ENCODE results near the gene TAS2R9. TPM values are rescaled to one million over a fixed set of nuclear protein-coding genes. Genes with fewer than 3 reads are reported as not detected.

TAS2R9 gene
- total and polyA plus RNA-seq, 2 donors (not counting 3 experiments of a cell fraction or from before 2014, with no cell fraction given): not detected

DNA sequence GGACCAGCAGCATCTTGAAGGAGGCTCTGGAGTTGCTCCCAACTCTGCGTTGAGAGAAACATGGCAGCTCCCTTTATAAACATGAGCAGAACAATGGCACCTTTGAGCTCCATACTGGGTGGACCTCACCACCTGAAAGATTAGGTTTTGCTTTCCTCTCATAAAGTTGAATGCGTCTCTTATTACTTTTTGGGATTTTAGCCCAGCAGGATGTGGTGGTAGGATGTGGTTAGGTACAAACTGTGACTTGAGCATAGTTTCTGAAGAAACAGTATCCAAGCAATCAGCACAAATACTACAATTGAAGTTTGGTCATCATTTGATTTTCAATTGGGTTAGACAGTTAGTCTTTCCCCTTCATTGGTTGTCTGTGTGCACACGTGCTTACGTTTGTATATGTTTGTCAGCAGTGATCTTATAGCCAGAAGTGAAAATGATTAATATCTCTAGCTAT is 39.5 kb upstream of the TAS2R9 start, which contains the start of gene PRR4:
Gene PRR4, minus strand, starts transcription at position 51 of the 454 bp plus-strand sequence. Its CDS starts 38 bp downstream, at position 13.
- dilution Hi-C loops (cut with MboI; ENCODE audit: extremely low pct_ligation_motif_present, low sequenced_read_pairs): no loop called here
- Histone ChIP-seq H3K4me3 (replicated peaks in 1 of 3; ENCODE audit: insufficient read depth in 1 of 3, low read depth in 1 of 3, low read length in 3 of 3) (no peak within 1 kb of the TSS), H3K4me2 (ENCODE audit: insufficient read depth, low read length) (no peak within 1 kb of the TSS), H3K79me2 (ENCODE audit: control insufficient read depth, insufficient read depth, low read length) (no peaks in the 10 kb centered on the region), H3K27me3 (ENCODE audit: control insufficient read depth in 2 of 2, insufficient read depth in 2 of 2, low read length in 2 of 2) (no peaks in the 10 kb centered on the region), H3K36me3 (ENCODE audit: control insufficient read depth in 2 of 2, extremely low read depth in 1 of 2, insufficient read depth in 2 of 2, low read length in 2 of 2) (no peaks in the 10 kb centered on the region), H2AFZ (ENCODE audit: low read depth, low read length) (no peak within 1 kb of the TSS), H3K9me3 (replicated peaks; ENCODE audit: control insufficient read depth, insufficient read depth, low read length) (no peaks in the 10 kb centered on the region), H3K9ac (replicated peaks; ENCODE audit: extremely low read depth, insufficient read depth, low read length) (no peak within 1 kb of the TSS), H3K27ac (ENCODE audit: insufficient read depth, low read depth, low read length) (no peak within 1 kb of the TSS), H3K4me1 (ENCODE audit: control insufficient read depth, extremely low read depth, insufficient read depth, low read length) (no peaks in the 10 kb centered on the region), H3K9me1 (replicated peaks; ENCODE audit: control insufficient read depth, extremely low read depth, insufficient read depth, low read length) (no peaks in the 10 kb centered on the region), H4K20me1 (replicated peaks; ENCODE audit: control insufficient read depth, extremely low read depth, insufficient read depth, low read length) (no peaks in the 10 kb centered on the region)
- DNase-seq (ENCODE audit: low read depth, low spot score) (no peak), FAIRE-seq (no peak)
- TF ChIP-seq FOS (IDR thresholded peaks at IDR 0.05; ENCODE audit: borderline replicate concordance, insufficient read depth, low read length) (no peak), MYC (IDR thresholded peaks at IDR 0.05; ENCODE audit: low read depth, low read length) (no peak), EZH2 (IDR thresholded peaks at IDR 0.05; ENCODE audit: borderline replicate concordance, low read depth, low read length, severe bottlenecking) (no peak), GATA2 (IDR thresholded peaks at IDR 0.05; ENCODE audit: insufficient read depth, insufficient read length, low read depth, low read length) (no peak)
- TF ChIP-seq, protein P1, sequence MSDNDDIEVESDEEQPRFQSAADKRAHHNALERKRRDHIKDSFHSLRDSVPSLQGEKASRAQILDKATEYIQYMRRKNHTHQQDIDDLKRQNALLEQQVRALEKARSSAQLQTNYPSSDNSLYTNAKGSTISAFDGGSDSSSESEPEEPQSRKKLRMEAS (IDR thresholded peaks at IDR 0.05; ENCODE audit: insufficient read depth, insufficient read length): no peak
- TF ChIP-seq, protein P2, sequence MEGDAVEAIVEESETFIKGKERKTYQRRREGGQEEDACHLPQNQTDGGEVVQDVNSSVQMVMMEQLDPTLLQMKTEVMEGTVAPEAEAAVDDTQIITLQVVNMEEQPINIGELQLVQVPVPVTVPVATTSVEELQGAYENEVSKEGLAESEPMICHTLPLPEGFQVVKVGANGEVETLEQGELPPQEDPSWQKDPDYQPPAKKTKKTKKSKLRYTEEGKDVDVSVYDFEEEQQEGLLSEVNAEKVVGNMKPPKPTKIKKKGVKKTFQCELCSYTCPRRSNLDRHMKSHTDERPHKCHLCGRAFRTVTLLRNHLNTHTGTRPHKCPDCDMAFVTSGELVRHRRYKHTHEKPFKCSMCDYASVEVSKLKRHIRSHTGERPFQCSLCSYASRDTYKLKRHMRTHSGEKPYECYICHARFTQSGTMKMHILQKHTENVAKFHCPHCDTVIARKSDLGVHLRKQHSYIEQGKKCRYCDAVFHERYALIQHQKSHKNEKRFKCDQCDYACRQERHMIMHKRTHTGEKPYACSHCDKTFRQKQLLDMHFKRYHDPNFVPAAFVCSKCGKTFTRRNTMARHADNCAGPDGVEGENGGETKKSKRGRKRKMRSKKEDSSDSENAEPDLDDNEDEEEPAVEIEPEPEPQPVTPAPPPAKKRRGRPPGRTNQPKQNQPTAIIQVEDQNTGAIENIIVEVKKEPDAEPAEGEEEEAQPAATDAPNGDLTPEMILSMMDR (IDR thresholded peaks at IDR 0.05; ENCODE audit: extremely low read depth in 1 of 2, insufficient read depth in 1 of 2, low read depth in 1 of 2, low read length in 2 of 2): no peak
- BruUV-seq (replicated peaks): no TSS peak
- intact Hi-C loops (cut with micrococcal nuclease): no loop called here
- CTCF ChIA-PET: interaction anchor here (1.1 kb wide), 1 partner anchor 9 kb away, joined by 3 read pairs; no protein-coding TSS in a partner anchor
- POLR2A ChIA-PET: no interaction called here
